ENCODE results near the gene CALHM4. TPM values are rescaled to one million over a fixed set of nuclear protein-coding genes. Genes with fewer than 3 reads are reported as not detected.

CALHM4 gene
- total RNA-seq, 1 donor from 2014 or later: not detected

- no peaks in the 10 kb centered on the region for H3K27me3 ChIP-seq (ENCODE audit: low read depth)
- intact Hi-C loops (cut with micrococcal nuclease): no loop called here
- no peak for TF ChIP-seq CTCF (IDR thresholded peaks at IDR 0.05; ENCODE audit: borderline replicate concordance)
- H3K9me3 ChIP-seq (replicated peaks): no peaks in the 10 kb centered on the region
- no peak for DNase-seq
- H3K4me1 ChIP-seq: peaks cover 51% of the 10 kb centered on the region
- no peak overlapping the region for H3K27ac ChIP-seq (replicated peaks)
- no peaks in the 10 kb centered on the region for H3K36me3 ChIP-seq
- no peak overlapping the region for H3K4me3 ChIP-seq
Observed at GRCh38 chr6:116568111-116568510, 14.6 kb downstream of the CALHM4 start.

GRCh38 chr6:116568821-116569755 lies 15.5 kb downstream of the CALHM4 start:
- Histone ChIP-seq H3K36me3 (no peaks in the 10 kb centered on the region), H3K27ac (replicated peaks) (no peak overlapping the region)
- intact Hi-C loops (cut with micrococcal nuclease): no loop called here

GRCh38 chr6:116570856-116571682 lies 17.5 kb downstream of the CALHM4 start, which contains the start of gene RWDD1:
Gene RWDD1, plus strand, starts transcription at chr6:116571504. Its CDS starts 79 bp downstream, at chr6:116571583.
- peak; percentile 20 for TF ChIP-seq CTCF (IDR thresholded peaks at IDR 0.05; ENCODE audit: borderline replicate concordance)
- no peaks in the 10 kb centered on the region for H3K27me3 ChIP-seq (ENCODE audit: low read depth)
- H3K4me1 ChIP-seq: peaks cover 62% of the 10 kb centered on the region
- peaks cover 14% of the 10 kb centered on the region for H3K36me3 ChIP-seq
- intact Hi-C loops (cut with micrococcal nuclease): no loop called here
- H3K4me3 ChIP-seq: peak within 1 kb of the TSS; percentile 93
- DNase-seq: peak; percentile 99
- H3K27ac ChIP-seq (replicated peaks): peak within 1 kb of the TSS; percentile 95
- H3K9me3 ChIP-seq (replicated peaks): no peaks in the 10 kb centered on the region

More at GRCh38 chr6:116568821-116569755, 15.5 kb downstream of the CALHM4 start:
- Histone ChIP-seq H3K9me3 (replicated peaks) (no peaks in the 10 kb centered on the region), H3K4me1 (peaks cover 61% of the 10 kb centered on the region), H3K4me3 (no peak overlapping the region), H3K27me3 (ENCODE audit: low read depth) (no peaks in the 10 kb centered on the region)
- no peak for DNase-seq
- TF ChIP-seq CTCF (IDR thresholded peaks at IDR 0.05; ENCODE audit: borderline replicate concordance): no peak

GRCh38 chr6:116571683-116572000 lies 18.1 kb downstream of the CALHM4 start:
- Histone ChIP-seq H3K36me3 (peaks cover 18% of the 10 kb centered on the region), H3K27me3 (ENCODE audit: low read depth) (no peaks in the 10 kb centered on the region), H3K4me1 (peaks cover 62% of the 10 kb centered on the region), H3K27ac (replicated peaks) (peak overlapping the region; percentile 95), H3K9me3 (replicated peaks) (no peaks in the 10 kb centered on the region), H3K4me3 (peak overlapping the region; percentile 93)
- TF ChIP-seq CTCF (IDR thresholded peaks at IDR 0.05; ENCODE audit: borderline replicate concordance): no peak
- intact Hi-C loops (cut with micrococcal nuclease): no loop called here
- DNase-seq: no peak

- Histone ChIP-seq H3K27ac (replicated peaks) (peak overlapping the region; percentile 95), H3K4me3 (peak overlapping the region; percentile 93), H3K9me3 (replicated peaks) (no peaks in the 10 kb centered on the region), H3K27me3 (ENCODE audit: low read depth) (no peaks in the 10 kb centered on the region), H3K36me3 (peaks cover 22% of the 10 kb centered on the region), H3K4me1 (peaks cover 66% of the 10 kb centered on the region)
- intact Hi-C loops (cut with micrococcal nuclease): no loop called here
- no peak for TF ChIP-seq CTCF (IDR thresholded peaks at IDR 0.05; ENCODE audit: borderline replicate concordance)
- peak; percentile 17 for DNase-seq
Observed at GRCh38 chr6:116572162-116572561, 18.6 kb downstream of the CALHM4 start.
